T-helper 22 cell (primary cell): Measurements from ENCODE around the gene CACNA1C.

Source experiments
- DNase-seq: peaks from one replicate; pipeline ENCODE4 v3.0.0-alpha.2; 2020; ENCODE audit warnings: low read depth

Gene CACNA1C

DNA sequence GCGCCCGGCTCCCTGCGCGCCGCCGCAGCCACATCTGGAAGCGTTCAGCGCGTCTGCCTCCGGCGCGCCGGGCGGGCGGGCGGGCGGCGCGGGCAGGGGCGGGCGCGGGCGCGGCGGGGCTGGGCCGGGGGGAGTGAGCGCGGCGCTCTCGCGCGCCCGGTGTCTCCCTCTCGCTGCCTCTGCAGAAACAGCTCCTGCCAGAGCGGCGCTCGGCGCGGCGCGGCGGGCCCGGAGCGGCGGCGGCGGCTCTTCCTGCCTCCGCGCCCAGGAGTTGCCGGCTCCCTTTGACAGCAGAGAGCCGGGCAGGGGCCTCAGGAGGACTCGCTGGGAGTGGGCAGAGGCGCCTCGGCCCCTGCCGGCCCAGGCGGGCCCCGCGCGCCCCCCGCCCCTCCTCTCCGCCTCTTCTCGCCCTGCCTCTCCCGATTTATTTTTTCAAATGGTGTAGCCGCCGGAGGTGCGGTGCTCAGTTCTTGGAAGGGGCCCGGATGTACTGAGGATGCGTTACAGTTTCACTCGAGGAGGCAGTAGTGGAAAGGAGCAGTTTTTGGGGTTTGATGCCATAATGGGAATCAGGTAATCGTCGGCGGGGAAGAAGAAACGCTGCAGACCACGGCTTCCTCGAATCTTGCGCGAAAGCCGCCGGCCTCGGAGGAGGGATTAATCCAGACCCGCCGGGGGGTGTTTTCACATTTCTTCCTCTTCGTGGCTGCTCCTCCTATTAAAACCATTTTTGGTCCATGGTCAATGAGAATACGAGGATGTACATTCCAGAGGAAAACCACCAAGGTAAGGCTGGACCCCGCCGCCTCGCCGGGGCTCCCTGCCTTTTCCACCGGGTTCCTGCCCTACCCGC, at the start of gene CACNA1C:
Gene CACNA1C (plus strand): TSS at position 162 of the 853 bp plus-strand sequence. CDS start 576 bp downstream, at position 738.
- DNase-seq: no peak

GRCh38 chr12:2003676-2004112, 49.1 kb upstream of the CACNA1C start:
- DNase-seq: no peak

DNA sequence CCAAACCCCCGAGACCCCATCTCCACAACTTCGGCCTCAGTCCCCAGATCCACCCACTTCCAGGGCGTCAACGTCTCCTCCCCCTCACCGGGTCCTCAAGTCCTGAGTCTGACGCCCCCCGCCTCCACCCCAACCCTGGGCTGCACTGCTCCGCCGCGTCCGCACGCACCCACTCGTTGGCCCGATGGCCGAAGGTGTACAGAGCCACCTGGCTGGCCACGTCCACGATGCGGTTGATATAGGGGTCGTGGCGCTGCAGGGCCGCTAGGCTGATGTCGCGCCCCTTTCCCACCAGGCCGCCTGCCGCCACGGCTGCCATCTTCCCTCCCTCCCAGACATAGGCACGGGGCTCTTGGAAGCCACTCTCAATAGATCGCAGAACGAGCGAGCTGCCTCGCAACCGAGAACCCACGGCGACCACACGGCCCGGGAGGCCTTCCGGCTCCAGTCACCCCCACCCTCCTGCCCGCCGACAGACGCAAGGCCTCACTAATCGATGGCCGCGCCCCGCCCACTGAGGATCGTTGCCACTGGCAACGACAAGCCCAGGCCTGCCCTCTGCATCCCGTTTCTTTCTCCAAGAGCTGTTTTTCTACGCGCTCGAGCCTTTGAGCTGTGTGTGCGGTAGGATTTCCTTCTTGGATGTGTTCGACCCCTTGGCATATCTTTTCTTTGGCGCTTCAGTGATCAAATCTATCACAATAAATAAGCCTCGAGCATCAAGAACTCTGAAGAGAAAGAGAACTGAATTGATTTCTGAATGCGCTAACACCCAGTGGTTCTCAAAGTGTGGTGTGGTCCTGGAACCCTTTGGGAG, 48.5 kb upstream of the CACNA1C start, which contains the start of gene DCP1B:
Gene DCP1B (minus strand): TSS at position 345 of the 817 bp plus-strand sequence. CDS start 26 bp downstream, at position 319.
- DNase-seq: peak; percentile 88

GRCh38 chr12:2008677-2009076, 44.1 kb upstream of the CACNA1C start:
- no peak for DNase-seq

DNA sequence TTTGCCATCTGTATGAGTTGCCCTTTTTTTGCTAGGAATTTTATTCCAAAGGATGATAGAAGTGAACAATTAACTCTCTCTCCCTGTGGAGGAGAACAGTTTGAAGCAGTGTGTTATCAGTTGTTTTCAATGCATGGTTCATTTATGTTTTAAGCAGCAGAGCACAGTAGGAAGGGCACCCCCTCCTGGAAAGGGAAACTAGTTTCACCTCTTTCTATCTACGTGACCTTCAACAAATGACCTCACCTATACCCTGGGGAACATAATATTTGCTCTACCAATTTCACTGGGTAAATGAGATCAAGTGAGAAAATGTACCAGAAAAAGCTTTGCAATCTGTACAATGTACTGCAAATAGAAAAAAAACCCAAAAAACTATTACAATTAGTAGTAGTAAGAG, 43.2 kb upstream of the CACNA1C start:
- no peak for DNase-seq

DNA sequence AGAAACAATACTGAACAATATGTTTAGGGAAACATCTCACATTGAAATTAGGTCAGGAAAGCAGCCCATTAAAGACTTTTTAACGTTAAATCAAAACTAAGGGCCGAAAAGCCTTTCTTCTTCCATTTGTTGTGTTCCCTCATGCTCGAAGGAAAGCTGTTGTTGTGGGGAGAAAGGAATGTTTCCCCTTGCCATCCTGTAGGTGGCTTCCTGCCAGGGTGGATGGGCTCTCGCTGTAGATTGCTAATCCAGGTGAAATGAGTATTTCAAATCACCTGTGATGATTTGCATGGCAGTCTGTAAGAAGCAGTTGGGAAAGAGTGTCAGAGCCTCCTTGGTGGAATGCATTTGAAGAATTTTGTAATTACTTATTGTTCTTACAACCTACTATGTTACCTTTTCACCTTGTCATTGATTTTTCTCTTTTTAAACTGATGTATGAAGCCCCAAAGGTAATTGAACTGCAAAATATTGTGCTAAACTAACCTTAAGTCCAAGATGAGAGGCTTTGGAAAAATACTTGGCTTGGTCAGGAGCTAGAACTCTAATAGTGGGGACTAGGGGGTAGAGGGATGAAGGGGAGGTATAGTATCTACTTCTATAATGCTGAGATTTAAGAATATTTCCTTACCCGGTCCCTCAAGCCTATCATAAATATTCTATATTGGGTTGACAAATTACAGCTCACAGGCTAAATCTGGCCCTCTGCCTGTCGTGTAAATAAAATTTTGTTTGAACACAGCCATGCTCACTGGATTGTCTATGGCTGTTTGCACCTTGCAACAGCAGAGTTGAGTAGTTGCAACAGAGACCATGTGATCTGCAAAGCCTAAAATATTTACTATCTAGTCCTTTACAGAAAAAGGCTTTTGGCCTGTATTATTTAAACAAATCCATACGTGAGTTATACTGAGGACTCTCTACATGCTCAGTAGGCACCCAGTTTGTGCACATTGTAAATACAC, 40.9 kb upstream of the CACNA1C start:
- no peak for DNase-seq

- DNase-seq: no peak
Measured at GRCh38 chr12:2013086-2013485, 39.7 kb upstream of the CACNA1C start.

DNA sequence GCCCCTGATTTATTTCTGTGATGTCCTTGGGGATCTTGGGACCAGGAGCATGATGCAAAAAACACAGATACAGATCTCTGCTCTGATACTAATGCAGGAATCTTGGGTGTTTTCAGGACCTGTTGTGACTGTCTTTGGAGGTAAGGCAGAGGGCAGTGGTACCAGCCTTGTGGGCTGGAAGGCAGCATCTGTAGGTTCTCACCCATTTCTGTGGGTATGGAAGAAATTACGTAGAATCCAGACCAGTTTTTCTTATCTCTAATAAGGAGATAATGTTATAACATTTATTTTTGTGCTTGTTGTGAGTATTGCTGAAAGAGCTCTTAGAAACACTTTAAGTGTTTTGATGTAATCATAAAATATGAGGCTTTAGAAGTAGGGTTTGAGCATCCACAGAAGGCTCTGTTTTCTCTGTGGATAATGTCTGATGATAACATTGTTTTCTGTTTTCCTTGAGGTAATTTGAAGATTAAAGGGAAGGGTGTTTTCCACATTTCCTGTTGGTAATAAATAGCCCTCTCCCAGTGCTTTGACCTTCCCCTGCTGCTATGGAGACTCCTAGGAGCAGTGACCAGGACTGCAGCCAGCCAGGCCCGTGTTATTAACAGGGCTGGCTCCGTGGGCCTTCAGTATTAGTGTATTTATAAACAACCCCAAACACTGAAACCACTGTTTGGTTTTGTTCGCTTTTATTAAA, 39.1 kb upstream of the CACNA1C start:
- no peak for DNase-seq

DNA sequence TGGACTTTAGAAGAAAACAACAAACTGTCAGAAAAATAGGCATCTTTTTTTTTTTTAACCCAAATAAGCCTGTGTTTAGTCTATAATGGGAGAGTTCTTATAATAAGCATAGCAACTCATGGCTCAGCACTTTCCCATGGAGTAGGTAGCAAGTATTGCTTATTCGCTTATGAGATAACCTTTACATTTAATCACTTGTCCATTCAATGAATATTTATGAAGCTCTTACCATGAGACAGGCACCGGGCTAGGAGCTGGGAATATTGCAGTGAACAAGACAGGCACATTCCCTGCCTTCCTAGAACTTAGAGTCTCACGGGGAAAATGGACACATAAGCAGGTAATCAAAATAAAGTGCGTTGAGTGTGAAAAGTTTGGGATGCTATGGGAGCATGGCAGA, 38.6 kb upstream of the CACNA1C start:
- no peak for DNase-seq

DNA sequence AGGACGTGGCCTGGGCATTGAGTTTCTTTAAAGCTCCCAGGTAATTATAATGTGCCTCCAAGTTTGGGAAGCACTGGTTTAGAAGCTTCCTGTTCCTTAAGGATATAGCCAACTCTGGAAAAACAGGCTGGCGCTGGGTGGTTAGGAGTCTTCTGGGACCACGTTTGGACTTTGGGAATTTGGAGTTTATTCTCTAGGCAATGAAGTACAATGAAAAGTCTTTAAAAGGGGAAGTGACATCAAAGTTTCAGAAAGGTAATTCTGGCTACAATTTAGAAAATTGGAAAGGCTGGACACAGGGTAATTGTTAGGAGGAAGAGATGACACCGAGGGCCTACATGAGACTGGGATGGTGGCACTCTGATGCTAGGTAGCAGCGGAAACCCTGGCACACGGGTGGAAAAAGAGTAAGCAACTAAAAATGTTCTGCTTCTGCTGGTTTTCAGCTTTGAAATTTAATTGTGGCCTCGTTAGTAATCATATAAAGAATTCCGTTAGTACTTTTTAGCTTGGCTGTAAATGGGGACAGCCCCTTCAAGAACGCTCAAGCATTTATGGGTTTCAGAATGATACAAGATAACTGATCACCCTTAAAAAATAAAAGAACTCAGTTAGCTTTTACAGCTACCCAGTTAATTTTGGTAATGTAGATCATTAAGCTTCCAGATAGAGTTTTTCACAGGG, 35.8 kb upstream of the CACNA1C start:
- DNase-seq: no peak

GRCh38 chr12:2017546-2018337, 35.0 kb upstream of the CACNA1C start:
- DNase-seq: no peak

DNA sequence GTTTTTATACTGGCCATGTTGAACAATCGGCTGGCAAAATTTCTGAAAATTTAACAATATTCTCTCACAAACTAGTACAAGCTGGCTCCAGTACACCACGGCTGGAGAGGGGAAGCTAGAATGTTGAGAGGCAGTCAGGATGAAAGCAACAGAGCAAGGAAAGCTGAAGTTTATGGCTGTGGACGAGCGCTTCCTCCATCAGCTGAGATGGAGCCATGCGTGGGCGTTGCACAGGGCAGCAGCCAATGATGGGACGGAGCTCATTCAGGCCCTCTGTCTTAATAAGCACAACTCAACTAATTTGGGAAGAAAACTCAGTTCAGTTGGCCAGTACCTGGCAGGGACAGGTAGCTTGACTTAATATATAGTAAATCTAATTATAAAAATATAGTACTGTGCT, 34.4 kb upstream of the CACNA1C start:
- DNase-seq: no peak

DNA sequence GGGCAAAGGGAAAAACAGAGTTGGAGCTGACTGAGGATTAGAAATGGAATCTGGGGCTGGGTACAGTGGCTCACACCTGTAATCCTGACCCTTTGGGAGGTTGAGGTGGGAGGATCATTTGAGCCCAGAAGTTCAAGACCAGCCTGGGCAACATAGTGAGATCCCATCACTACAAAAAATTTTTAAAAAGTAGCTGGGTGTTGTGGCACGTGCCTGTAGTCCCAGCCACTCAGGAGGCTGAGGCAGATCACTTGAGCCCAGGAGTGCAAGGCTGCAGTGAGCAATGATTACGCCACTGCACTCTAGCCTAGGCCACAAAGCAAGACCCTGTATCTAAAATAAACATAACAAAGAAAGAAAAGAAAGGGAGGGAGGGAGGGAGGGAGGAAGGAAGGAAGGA, 33.7 kb upstream of the CACNA1C start:
- no peak for DNase-seq

DNA sequence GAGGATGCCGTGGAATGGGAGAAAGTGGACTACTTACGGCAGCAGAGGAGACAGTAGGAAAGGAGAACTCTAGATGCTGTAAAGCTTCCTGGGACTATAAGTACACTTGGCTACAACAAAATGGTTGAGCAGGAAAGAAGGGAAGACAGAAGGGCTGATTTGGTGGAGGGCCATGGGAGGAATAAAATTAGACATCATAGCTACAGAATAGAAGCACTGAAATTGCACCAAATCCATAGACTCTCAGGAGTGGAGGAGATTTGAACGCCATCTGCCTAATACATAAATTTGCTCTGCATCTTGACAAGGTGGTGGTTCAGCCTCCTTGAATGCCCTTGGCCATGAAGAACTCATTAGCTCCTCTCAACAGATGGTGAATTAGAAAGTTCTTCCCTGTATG, 32.3 kb upstream of the CACNA1C start:
- DNase-seq: no peak

DNA sequence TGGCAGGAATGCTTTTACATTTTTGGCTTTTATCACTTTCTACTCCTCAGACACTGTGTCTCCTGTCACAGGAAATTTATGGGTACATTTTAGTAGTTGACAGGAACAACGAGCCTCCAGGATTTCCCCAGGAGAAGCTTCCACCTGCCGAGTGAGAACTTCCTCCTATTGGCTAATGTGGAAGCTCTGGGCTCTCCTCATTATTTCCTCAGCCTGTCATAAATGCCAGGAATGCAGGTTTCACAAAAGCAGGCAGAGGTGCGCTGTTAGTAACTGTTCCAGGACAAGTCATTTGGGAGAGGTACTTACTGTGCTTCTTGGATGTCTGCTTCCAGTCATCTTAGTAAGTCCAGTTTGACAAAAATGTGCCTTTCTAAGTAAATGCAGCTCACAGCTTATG, 29.4 kb upstream of the CACNA1C start:
- no peak for DNase-seq

- no peak for DNase-seq
Measured at GRCh38 chr12:2027351-2027750, 25.4 kb upstream of the CACNA1C start.

DNA sequence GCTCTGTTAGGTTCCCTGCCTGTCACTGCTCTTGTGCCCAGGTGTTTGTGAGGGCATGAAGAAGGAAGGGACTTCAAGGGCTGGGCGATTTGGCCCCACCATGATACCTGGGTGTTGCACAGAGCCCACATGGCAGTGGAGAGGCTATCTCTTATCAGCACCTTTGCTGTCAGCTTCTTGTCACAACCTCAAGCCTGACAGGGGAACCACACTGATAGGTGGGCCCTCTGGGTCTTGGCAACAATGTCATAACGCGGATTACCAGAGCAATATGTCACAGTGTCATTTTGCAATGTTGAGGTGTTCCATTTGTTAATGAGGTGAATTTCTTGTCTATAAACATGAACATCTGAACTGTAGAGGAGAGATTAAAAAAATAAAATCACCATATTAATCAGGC, 22.9 kb upstream of the CACNA1C start:
- no peak for DNase-seq

DNA sequence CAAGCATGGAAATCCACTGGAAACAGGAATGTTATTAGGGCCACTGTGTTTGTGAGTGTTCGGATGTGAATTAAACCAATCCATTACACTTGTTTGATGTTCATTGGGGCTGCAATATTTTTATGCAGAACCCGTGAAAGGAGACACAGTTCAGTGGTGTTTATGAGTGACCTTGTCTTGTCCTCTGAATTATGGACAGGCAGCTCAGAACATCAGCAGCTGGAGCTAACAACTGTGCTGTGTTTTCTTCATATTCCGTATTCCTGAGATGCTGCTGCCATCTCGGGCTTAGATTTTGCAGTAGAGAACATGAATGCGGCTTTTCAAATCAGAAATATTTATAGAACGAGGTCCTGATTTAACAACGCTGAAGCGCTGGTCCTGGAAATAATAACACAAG, 20.3 kb upstream of the CACNA1C start:
- DNase-seq: no peak

DNA sequence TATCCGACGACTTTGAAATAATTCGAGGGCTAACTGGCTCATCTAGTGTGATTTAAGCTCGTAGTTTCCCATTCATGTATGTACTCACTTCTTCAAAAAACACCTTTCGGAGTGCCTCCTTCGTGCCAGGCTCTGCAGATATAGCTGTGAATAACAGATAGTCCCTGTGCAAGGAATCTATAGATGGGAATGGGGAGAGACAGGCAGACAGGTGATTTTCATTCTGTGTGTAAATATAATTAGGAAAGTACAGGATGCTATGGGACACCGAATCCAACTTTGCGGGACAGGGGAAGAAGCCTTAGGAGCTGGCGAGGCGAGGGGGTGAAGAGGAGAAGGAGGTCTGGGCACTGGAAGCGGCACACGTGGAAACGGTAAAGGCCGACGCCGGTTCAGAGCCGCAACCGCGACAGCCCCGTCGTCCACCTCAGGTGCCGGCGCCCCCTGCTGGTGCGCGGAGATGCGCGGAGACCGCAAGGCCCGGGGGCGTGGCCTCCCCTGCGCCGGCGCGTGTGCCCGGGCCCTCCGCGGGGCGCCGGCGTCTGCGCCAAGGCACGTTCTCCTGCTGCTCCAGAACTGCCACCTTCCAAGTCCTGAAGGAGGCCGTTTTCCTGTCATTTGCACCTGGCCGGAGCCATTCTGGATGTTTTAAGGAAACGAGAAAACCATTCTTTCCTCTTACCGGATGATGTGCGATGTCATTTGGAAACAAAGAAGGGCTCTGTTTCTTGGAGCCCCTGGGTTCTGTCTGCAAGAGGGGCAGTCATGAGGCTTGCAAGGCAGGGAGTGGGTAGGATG, 18.0 kb upstream of the CACNA1C start:
- DNase-seq: peak; percentile 63
